GM21526 (cell line): ENCODE results near the gene FRMD4A.
"Not testable (repeated sequence)": the region's sequence is repeated elsewhere in the genome, so short reads cannot be mapped to it uniquely, and the experiment has no call there.

Source experiments
- ATAC-seq: cut with Tn5 transposase; IDR thresholded peaks from one replicate; pipeline ENCODE4 v1.9.1; 2021; ENCODE audit warnings: moderate library complexity; ENCODE audit not compliant: unreplicated experiment, low FRiP score

The FRMD4A gene

GRCh38 chr10:14244147-14244546, 86.6 kb downstream of the FRMD4A start:
- no peak for ATAC-seq

- no peak for ATAC-seq
Observed at GRCh38 chr10:14243221-14243620, 87.5 kb downstream of the FRMD4A start.

GRCh38 chr10:14241196-14241595, 89.5 kb downstream of the FRMD4A start:
- no peak for ATAC-seq

GRCh38 chr10:14240253-14241189, 90.2 kb downstream of the FRMD4A start:
- no peak for ATAC-seq

GRCh38 chr10:14238659-14239058, 92.1 kb downstream of the FRMD4A start:
- ATAC-seq: not testable (repeated sequence)

GRCh38 chr10:14236341-14236740, 94.4 kb downstream of the FRMD4A start:
- ATAC-seq: no peak

- no peak for ATAC-seq
Observed at GRCh38 chr10:14235566-14236195, 95.0 kb downstream of the FRMD4A start.

- no peak for ATAC-seq
Observed at GRCh38 chr10:14233566-14233965, 97.2 kb downstream of the FRMD4A start.

- not testable (repeated sequence) for ATAC-seq
Observed at GRCh38 chr10:14228798-14229197, 101.9 kb downstream of the FRMD4A start.

GRCh38 chr10:14225379-14225778, 105.3 kb downstream of the FRMD4A start:
- no peak for ATAC-seq

- no peak for ATAC-seq
Observed at GRCh38 chr10:14220026-14220425, 110.7 kb downstream of the FRMD4A start.

- ATAC-seq: no peak
Observed at GRCh38 chr10:14219411-14219810, 111.3 kb downstream of the FRMD4A start.

- ATAC-seq: no peak
Observed at GRCh38 chr10:14215641-14216040, 115.1 kb downstream of the FRMD4A start.

- ATAC-seq: not testable (repeated sequence)
Observed at GRCh38 chr10:14213703-14214102, 117.0 kb downstream of the FRMD4A start.

GRCh38 chr10:14211610-14212009, 119.1 kb downstream of the FRMD4A start:
- ATAC-seq: no peak

- ATAC-seq: no peak
Observed at GRCh38 chr10:14208231-14208630, 122.5 kb downstream of the FRMD4A start.

- ATAC-seq: no peak
Observed at GRCh38 chr10:14205233-14205632, 125.5 kb downstream of the FRMD4A start.

GRCh38 chr10:14200698-14201544, 129.8 kb downstream of the FRMD4A start:
- no peak for ATAC-seq

GRCh38 chr10:14199098-14199497, 131.6 kb downstream of the FRMD4A start:
- not testable (repeated sequence) for ATAC-seq

- ATAC-seq: no peak
Observed at GRCh38 chr10:14198078-14198477, 132.6 kb downstream of the FRMD4A start.

GRCh38 chr10:14196113-14196512, 134.6 kb downstream of the FRMD4A start:
- no peak for ATAC-seq
